Kidney (tissue), 14 donors: Measurements from ENCODE around the gene PPT2. TPM values are rescaled to one million over a fixed set of nuclear protein-coding genes. Genes with fewer than 3 reads are reported as not detected.
A peak's percentile ranks its signal among the peaks of the same experiment; 100 is the strongest.

Experiments used
- DNase-seq, 5 donors: peaks; one replicate each; pipeline ENCODE4 v3.0.0-alpha.2; 2013 to 2020
- FAIRE-seq: peaks from 2 replicates; lab custom pipeline; 2012; peaks lifted over from hg19 to GRCh38; lab: Jason Lieb, UNC
- H3K27ac ChIP-seq, 2 donors: one replicate each; pipeline ENCODE4 v1.7.0; 2013; ENCODE audit warnings: low read depth in 2 of 2, low read length in 2 of 2, inconsistent platforms in 1 of 2
- H3K27me3 ChIP-seq: one replicate; pipeline ENCODE4 v1.7.1; 2013; ENCODE audit warnings: low read length, inconsistent platforms; ENCODE audit not compliant: control insufficient read depth, insufficient read depth
- H3K36me3 ChIP-seq, 3 donors: one replicate each; pipeline versions ENCODE4 v1.7.0 to v1.7.1; 2013; ENCODE audit warnings: low read length in 3 of 3, control low read depth in 1 of 3, inconsistent platforms in 1 of 3; ENCODE audit not compliant: insufficient read depth in 3 of 3, control insufficient read depth in 2 of 3
- H3K4me1 ChIP-seq, 3 donors: one replicate each; pipeline versions ENCODE4 v1.7.0 to v1.7.1; 2013; ENCODE audit warnings: low read length in 3 of 3, inconsistent platforms in 1 of 3, low read depth in 1 of 3; ENCODE audit not compliant: control insufficient read depth in 2 of 3, insufficient read depth in 2 of 3
- H3K4me3 ChIP-seq, 3 donors: one replicate each; pipeline versions ENCODE4 v1.7.0 to v1.8.1; 2013; ENCODE audit warnings: low read length in 3 of 3, control low read depth in 1 of 3, inconsistent platforms in 1 of 3
- H3K9ac ChIP-seq, 3 donors: one replicate each; pipeline versions ENCODE4 v1.7.0 to v1.7.1; 2013; ENCODE audit warnings: low read length in 3 of 3, control low read depth in 1 of 3, inconsistent platforms in 1 of 3
- H3K9me3 ChIP-seq, 3 donors: one replicate each; pipeline versions ENCODE4 v1.7.0 to v1.7.1; 2013; ENCODE audit warnings: low read length in 3 of 3, control low read depth in 1 of 3, inconsistent platforms in 1 of 3; ENCODE audit not compliant: control insufficient read depth in 2 of 3, insufficient read depth in 1 of 3
- intact Hi-C: fragments of 100-400 bp; cut with DNase I; formaldehyde crosslinking; loops from one replicate; pipeline ENCODE4 v1.11.1; 2022
- polyA plus RNA-seq: library from polyadenylated mRNA; stranded (reverse); fragments of 350-450 nt; fragmentation: Illumina TruSeq; extraction: RNeasy Lipid Tissue Mini Kit (QIAGEN cat#74804); gene quantifications from one replicate; pipeline ENCODE4 v1.2.3, GENCODE V29; 2014; ENCODE audit warnings: low read depth, low replicate concordance; ENCODE audit not compliant: insufficient read depth
- total RNA-seq: library from RNA; stranded (reverse); fragmentation: NEBNext Ultra II Directional; extraction: Animal tissue kit (Norgen Biotek cat#: 25700); gene quantifications from one replicate; pipeline ENCODE4 v1.2.1, GENCODE V29; 2021
- TF ChIP-seq, protein P1 (sequence below): IDR thresholded peaks from 3 replicates; pipeline ENCODE4 v1.5.1; 2012; ENCODE audit warnings: mild to moderate bottlenecking, moderate library complexity, borderline replicate concordance; ENCODE audit not compliant: insufficient read depth; ENCODE audit errors: extremely low read depth
- donor health status: control.
- donor health status: control.
- donor health status: control.
- donor health status: control.
- donor health status: control.
- donor health status: DM: yes; HTN: yes; CAD: no.
- donor health status: Normal renal cell carcinoma (clear cell type).

The PPT2 gene
- total and polyA plus RNA-seq, 2 donors from 2014 or later: 20.3 to 23.0 TPM

DNA sequence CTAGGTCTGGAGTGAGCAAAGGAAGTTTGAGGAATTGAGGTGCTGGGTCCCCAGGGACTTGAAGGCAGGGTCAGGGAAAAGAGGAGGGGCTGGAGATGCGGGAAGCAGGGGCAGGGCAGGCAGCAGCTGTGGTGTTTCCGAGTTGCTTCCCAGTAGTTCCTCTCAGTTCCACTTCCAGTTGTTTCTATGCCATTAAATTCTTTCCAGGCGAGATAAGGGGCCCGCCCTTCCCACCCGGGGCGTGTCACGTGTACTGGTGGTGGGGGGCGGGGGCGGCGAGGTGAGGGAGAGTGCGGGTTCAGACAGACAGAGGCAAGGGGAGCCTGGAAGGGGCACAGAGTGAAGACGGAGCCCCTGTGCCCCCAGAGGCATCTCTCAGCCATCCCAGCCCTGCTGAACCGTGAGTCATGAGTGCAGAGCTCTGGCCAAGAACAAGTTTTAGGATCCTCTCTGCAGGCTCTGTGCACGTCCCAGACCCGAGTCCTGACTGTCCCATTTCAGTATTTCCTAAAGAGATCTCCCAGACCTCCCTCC, 45.8 kb upstream of the PPT2 start:
- Histone ChIP-seq H3K9me3 (no peaks in the 10 kb centered on the region), H3K4me1 (peaks cover 0 to 17% (median 6%) of the 10 kb centered on the region in 3 donors), H3K4me3 (peak overlapping the region in 1 of 3 donors; percentile 57), H3K27me3 (no peaks in the 10 kb centered on the region), H3K9ac (peak overlapping the region in 1 of 3 donors; percentile 60), H3K27ac (peak overlapping the region; percentile 40 to 63), H3K36me3 (no peaks in the 10 kb centered on the region)
- TF ChIP-seq, protein P1, sequence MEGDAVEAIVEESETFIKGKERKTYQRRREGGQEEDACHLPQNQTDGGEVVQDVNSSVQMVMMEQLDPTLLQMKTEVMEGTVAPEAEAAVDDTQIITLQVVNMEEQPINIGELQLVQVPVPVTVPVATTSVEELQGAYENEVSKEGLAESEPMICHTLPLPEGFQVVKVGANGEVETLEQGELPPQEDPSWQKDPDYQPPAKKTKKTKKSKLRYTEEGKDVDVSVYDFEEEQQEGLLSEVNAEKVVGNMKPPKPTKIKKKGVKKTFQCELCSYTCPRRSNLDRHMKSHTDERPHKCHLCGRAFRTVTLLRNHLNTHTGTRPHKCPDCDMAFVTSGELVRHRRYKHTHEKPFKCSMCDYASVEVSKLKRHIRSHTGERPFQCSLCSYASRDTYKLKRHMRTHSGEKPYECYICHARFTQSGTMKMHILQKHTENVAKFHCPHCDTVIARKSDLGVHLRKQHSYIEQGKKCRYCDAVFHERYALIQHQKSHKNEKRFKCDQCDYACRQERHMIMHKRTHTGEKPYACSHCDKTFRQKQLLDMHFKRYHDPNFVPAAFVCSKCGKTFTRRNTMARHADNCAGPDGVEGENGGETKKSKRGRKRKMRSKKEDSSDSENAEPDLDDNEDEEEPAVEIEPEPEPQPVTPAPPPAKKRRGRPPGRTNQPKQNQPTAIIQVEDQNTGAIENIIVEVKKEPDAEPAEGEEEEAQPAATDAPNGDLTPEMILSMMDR: no peak
- FAIRE-seq (no peak), DNase-seq (peak in 2 of 5 donors; percentile 71 to 89)
- intact Hi-C loops: no loop called here

DNA sequence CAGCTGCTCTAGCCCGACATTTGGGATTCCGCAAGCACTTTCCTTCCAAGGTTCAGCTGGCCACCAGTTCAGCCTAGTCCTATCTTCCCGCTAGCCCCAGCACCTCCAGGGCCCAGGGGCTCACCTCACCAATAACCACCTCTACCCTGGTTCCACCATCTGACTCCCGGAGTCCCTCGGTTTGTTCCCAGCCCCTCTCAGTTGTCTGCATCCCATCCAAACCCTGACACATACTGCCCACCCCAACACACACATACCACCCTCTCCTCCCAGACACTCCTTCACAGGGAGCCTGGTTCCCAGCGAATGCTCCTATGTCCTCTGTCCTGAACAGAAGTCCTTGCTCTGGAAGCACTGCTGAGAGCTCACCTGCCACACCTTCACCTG, 45.2 kb upstream of the PPT2 start:
- peaks cover 4 to 23% (median 10%) of the 10 kb centered on the region in 3 donors for H3K4me1 ChIP-seq
- H3K27ac ChIP-seq: peak overlapping the region; percentile 9 to 41
- peak overlapping the region in 2 of 3 donors; percentile 20 to 57 for H3K4me3 ChIP-seq

DNA sequence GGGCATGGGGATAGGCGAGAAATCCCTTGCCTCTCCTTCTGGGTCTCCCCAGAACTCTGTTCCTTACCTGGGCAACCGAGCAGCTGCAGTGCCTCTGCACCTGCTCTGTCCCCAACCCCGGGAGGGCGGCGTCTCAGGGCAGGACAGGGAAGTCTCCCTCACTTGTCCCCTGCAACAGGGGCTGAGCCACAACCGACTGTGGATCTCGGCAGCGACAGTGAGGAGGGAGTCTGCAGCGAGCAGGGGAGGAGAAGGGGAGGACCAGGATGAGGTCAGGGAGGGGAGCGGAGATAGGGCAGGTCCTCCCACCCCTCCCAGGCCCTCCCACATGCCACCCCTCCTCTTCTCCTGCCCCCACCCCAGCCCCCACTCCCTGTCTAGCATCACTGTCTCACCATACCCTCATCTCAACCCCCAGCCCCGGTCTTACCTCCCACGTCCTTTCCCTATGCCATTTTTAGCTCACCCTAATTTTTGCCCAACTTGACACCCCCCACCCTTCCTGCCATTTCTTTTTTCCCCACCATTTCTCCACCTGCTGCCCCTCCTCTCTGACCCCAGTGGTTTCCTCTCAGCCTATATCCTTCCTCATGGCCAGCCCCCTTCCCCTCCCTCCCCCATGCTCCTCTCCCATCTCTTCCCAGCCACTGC, 44.7 kb upstream of the PPT2 start, which contains the start of gene TNXB:
TSS of gene TNXB (minus strand) at position 225 of the 651 bp plus-strand sequence. CDS start 11,140 bp downstream, outside the sequence.
- peak within 1 kb of the TSS in 2 of 3 donors; percentile 20 to 57 for H3K4me3 ChIP-seq
- FAIRE-seq (no peak), DNase-seq (peak in 4 of 5 donors; percentile 31 to 86 (median 46))
- intact Hi-C loops: no loop called here
- peak within 1 kb of the TSS in 1 of 3 donors; percentile 60 for H3K9ac ChIP-seq
- TF ChIP-seq, protein P1: no peak
- H3K4me1 ChIP-seq: peaks cover 6 to 28% (median 12%) of the 10 kb centered on the region in 3 donors
- no peaks in the 10 kb centered on the region for H3K36me3 ChIP-seq
- H3K27me3 ChIP-seq: no peaks in the 10 kb centered on the region
- no peaks in the 10 kb centered on the region for H3K9me3 ChIP-seq
- peak within 1 kb of the TSS; percentile 41 to 59 for H3K27ac ChIP-seq

More for the DNA sequence above, 45.2 kb upstream of the PPT2 start:
- Histone ChIP-seq H3K36me3 (no peaks in the 10 kb centered on the region), H3K9ac (peak overlapping the region in 1 of 3 donors; percentile 60), H3K9me3 (no peaks in the 10 kb centered on the region), H3K27me3 (no peaks in the 10 kb centered on the region)
- intact Hi-C loops: no loop called here
- no peak for DNase-seq
- FAIRE-seq: no peak
- TF ChIP-seq, protein P1: no peak
